OCI-LY3 (cell line): ENCODE data around the gene FBXO17.

Experiments
- H2AFZ ChIP-seq: fragments of 200-600, 300-600 bp; shearing (Covaris generic); 2 replicates; pipeline ENCODE4 v1.6.0; 2014; ENCODE audit warnings: antibody characterized with exemption, low read depth, low read length
- H3K27ac ChIP-seq: fragments of 200-600, 300-600 bp; sonication (generic); 2 replicates; pipeline ENCODE4 v1.5.1; 2014; ENCODE audit warnings: mild to moderate bottlenecking, low read length, moderate library complexity, mixed read lengths
- H3K27me3 ChIP-seq: fragments of 200-600, 300-600 bp; sonication (generic); 2 replicates; pipeline ENCODE4 v1.6.1; 2014; ENCODE audit warnings: low read depth, low read length, mixed read lengths
- H3K36me3 ChIP-seq: fragments of 200-600, 300-600 bp; sonication (generic); replicated peaks from 2 replicates; pipeline ENCODE3; 2014; ENCODE audit warnings: low read depth, low read length, mixed read lengths
- H3K4me1 ChIP-seq: fragments of 300-600, 200-600 bp; sonication (generic); 2 replicates; pipeline ENCODE4 v1.6.1; 2014; ENCODE audit warnings: low read length, mixed read lengths
- H3K4me2 ChIP-seq: fragments of 200-600, 300-600 bp; sonication (generic); 2 replicates; pipeline ENCODE4 v1.6.1; 2014; ENCODE audit warnings: low read length, mixed read lengths
- H3K4me3 ChIP-seq: fragments of 300-600, 200-600 bp; sonication (generic); 2 replicates; pipeline ENCODE4 v1.5.1; 2014; ENCODE audit warnings: antibody characterized with exemption, mild to moderate bottlenecking, low read length, moderate library complexity
- H3K79me2 ChIP-seq: fragments of 300-600, 200-600 bp; shearing (Covaris generic); 2 replicates; pipeline ENCODE4 v1.6.1; 2014; ENCODE audit warnings: mild to moderate bottlenecking, low read length, mixed read lengths
- H3K9ac ChIP-seq: fragments of 300-600, 200-600 bp; shearing (Covaris generic); 2 replicates; pipeline ENCODE4 v1.6.0; 2014; ENCODE audit warnings: mild to moderate bottlenecking, low read length, moderate library complexity
- H3K9me3 ChIP-seq: fragments of 200-600, 300-600 bp; shearing (Covaris generic); 2 replicates; pipeline ENCODE4 v1.6.1; 2014; ENCODE audit warnings: low read length, mixed read lengths; ENCODE audit not compliant: insufficient read depth
- H4K20me1 ChIP-seq: fragments of 200-600, 300-600 bp; sonication (generic); 2 replicates; pipeline ENCODE4 v1.6.1; 2016; ENCODE audit warnings: low read length, mixed read lengths; ENCODE audit not compliant: insufficient read depth
- EZH2phosphoT487 ChIP-seq: fragments of 200-600 bp; shearing (Covaris generic); IDR thresholded peaks from 2 replicates; pipeline ENCODE4 v1.6.1; 2018; ENCODE audit warnings: antibody characterized with exemption, mixed run types, low read depth
- TF ChIP-seq, protein P1 (sequence below): fragments of 200-600, 300-600 bp; sonication (generic); IDR thresholded peaks from 2 replicates; pipeline ENCODE4 v1.5.1; 2014; ENCODE audit warnings: antibody characterized with exemption, low read length, low read depth

The FBXO17 gene

DNA sequence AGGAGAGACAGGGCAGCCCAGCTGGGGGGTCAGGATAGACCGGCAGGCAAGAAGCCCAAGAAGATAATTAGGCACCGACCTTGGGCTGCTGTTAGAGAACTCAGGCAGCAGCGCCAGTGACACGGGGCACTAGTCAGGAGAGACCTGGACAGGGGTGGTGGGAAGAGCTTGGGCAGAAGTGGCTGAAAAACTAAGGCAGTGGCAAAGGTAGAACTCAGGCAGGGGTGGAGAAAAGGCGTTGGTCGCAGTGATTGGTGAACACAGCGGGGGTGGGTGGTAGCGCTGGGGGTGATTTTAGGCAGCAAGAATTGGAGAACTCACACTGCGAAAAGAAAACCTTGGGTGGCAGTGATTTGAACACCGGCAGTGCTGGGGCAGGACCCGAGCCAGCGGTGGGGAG, 67.9 kb downstream of the FBXO17 start:
- TF ChIP-seq, protein P1, sequence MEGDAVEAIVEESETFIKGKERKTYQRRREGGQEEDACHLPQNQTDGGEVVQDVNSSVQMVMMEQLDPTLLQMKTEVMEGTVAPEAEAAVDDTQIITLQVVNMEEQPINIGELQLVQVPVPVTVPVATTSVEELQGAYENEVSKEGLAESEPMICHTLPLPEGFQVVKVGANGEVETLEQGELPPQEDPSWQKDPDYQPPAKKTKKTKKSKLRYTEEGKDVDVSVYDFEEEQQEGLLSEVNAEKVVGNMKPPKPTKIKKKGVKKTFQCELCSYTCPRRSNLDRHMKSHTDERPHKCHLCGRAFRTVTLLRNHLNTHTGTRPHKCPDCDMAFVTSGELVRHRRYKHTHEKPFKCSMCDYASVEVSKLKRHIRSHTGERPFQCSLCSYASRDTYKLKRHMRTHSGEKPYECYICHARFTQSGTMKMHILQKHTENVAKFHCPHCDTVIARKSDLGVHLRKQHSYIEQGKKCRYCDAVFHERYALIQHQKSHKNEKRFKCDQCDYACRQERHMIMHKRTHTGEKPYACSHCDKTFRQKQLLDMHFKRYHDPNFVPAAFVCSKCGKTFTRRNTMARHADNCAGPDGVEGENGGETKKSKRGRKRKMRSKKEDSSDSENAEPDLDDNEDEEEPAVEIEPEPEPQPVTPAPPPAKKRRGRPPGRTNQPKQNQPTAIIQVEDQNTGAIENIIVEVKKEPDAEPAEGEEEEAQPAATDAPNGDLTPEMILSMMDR, result no peak
- no peak for TF ChIP-seq EZH2phosphoT487
- Histone ChIP-seq H3K79me2 (peaks cover 14% of the 10 kb centered on the region; the same call in 1 of the 2 replicates), H3K9me3 (no peaks in the 10 kb centered on the region), H3K27me3 (no peaks in the 10 kb centered on the region), H3K9ac (no peak overlapping the region), H3K27ac (no peak overlapping the region), H3K4me3 (no peak overlapping the region), H3K4me1 (no peaks in the 10 kb centered on the region), H4K20me1 (no peaks in the 10 kb centered on the region), H2AFZ (no peak overlapping the region), H3K36me3 (peaks cover 37% of the 10 kb centered on the region), H3K4me2 (no peak overlapping the region)

DNA sequence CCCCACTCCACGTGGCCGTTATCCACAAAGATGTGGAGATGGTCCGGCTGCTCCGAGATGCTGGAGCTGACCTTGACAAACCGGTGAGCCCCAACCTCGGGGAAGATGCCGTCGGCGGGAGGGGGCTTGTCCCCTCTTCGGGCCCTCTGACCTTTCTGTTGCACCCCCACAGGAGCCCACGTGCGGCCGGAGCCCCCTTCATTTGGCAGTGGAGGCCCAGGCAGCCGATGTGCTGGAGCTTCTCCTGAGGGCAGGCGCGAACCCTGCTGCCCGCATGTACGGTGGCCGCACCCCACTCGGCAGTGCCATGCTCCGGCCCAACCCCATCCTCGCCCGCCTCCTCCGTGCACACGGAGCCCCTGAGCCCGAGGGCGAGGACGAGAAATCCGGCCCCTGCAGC, 68.3 kb downstream of the FBXO17 start:
- no peaks in the 10 kb centered on the region for H4K20me1 ChIP-seq
- H3K79me2 ChIP-seq, result peaks cover 16% of the 10 kb centered on the region; the same call in 1 of the 2 replicates
- H3K27ac ChIP-seq, result no peak overlapping the region
- H3K27me3 ChIP-seq, result no peaks in the 10 kb centered on the region
- H3K4me3 ChIP-seq, result no peak overlapping the region
- no peaks in the 10 kb centered on the region for H3K9me3 ChIP-seq
- H3K4me1 ChIP-seq, result no peaks in the 10 kb centered on the region
- H3K4me2 ChIP-seq, result no peak overlapping the region
- peaks cover 37% of the 10 kb centered on the region for H3K36me3 ChIP-seq
- TF ChIP-seq, protein P1, result no peak
- no peak for TF ChIP-seq EZH2phosphoT487
- no peak overlapping the region for H3K9ac ChIP-seq
- no peak overlapping the region for H2AFZ ChIP-seq

DNA sequence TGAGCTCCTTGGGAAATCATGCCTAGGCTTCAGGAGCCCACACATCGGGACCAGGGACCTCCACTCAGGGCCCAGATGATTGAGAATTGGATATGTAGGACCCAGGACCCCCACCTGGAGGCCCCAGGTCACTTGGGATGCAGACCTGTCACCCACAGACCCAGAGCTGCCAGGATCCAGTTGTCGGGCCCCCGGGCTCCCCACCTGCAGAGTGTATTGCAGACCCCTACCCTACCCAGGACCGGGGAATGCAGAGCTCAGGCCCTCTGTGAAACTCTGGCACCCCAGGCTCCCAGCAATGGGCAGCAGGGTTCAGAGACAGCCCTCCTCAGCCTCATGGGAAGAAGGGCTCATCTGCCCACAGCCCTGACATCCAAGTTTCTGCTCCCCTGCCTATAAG, 69.9 kb downstream of the FBXO17 start:
- Histone ChIP-seq H3K9me3 (no peaks in the 10 kb centered on the region), H3K79me2 (peaks cover 29% of the 10 kb centered on the region), H2AFZ (no peak overlapping the region), H3K27ac (no peak overlapping the region), H3K4me2 (no peak overlapping the region), H3K4me3 (no peak overlapping the region), H4K20me1 (no peaks in the 10 kb centered on the region), H3K36me3 (peaks cover 43% of the 10 kb centered on the region), H3K9ac (no peak overlapping the region), H3K4me1 (peaks cover 4% of the 10 kb centered on the region), H3K27me3 (no peaks in the 10 kb centered on the region)
- TF ChIP-seq, protein P1, result no peak
- TF ChIP-seq EZH2phosphoT487, result no peak

DNA sequence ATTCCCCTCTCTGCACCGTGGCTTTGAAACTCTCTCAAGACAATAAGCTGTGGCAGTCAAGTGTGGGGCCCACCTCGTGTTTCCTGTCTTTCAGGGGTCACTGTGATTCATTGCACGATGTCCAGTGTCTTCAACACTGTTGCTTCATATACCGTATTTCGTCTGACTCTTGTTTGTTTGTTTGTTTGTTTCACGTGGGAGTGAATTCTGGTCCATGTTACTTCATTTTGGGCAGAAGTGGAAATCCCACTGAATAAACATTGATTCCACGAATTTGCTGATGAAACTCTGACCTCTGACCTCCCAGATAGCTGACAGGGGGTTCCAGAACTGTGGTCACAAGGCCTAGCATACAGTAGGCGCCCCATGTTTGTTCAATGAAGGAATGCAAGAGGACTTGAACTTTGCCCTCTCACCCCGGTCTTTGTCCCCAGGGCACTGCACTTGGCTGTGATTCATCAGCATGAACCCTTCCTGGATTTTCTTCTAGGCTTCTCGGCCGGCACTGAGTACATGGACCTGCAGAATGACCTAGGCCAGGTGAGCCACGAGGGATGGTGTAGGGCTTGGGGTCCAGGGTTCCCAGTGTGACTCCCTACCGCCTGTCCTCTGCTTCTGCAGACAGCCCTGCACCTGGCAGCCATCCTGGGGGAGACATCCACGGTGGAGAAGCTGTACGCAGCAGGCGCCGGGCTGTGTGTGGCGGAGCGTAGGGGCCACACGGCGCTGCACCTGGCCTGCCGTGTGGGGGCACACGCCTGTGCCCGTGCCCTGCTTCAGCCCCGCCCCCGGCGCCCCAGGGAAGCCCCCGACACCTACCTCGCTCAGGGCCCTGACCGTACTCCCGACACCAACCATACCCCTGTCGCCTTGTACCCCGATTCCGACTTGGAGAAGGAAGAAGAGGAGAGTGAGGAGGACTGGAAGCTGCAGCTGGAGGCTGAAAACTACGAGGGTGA, 70.7 kb downstream of the FBXO17 start:
- TF ChIP-seq, protein P1, result no peak
- no peak for TF ChIP-seq EZH2phosphoT487
- no peak overlapping the region for H3K27ac ChIP-seq
- H4K20me1 ChIP-seq, result no peaks in the 10 kb centered on the region
- H3K4me1 ChIP-seq, result peaks cover 5% of the 10 kb centered on the region
- peaks cover 37% of the 10 kb centered on the region for H3K79me2 ChIP-seq
- no peaks in the 10 kb centered on the region for H3K27me3 ChIP-seq
- H3K9ac ChIP-seq, result no peak overlapping the region
- H2AFZ ChIP-seq, result no peak overlapping the region
- H3K4me2 ChIP-seq, result no peak overlapping the region
- H3K36me3 ChIP-seq, result peaks cover 43% of the 10 kb centered on the region
- H3K9me3 ChIP-seq, result no peaks in the 10 kb centered on the region
- no peak overlapping the region for H3K4me3 ChIP-seq
